Activated CD8-positive, alpha-beta T cell treated with anti-CD3 and anti-CD28 coated beads for 36 hours (primary cell): ENCODE data around the gene CYS1. TPM values are rescaled to one million over a fixed set of nuclear protein-coding genes. Genes with fewer than 3 reads are reported as not detected.
A peak's percentile ranks its signal among the peaks of the same experiment; 100 is the strongest.

Experiments
- ATAC-seq: fragments of 200-7000 bp; cut with Tn5 transposase; one replicate; pipeline ENCODE4 v1.10.0; 2021; ENCODE audit warnings: mild to moderate bottlenecking, moderate library complexity
- CTCF ChIA-PET: fragments of 350-600 bp; sonication (Branson Sonifier 250); formaldehyde crosslinking; loops from one replicate; lab custom pipeline; 2021; ENCODE audit warnings: antibody characterized with exemption; lab: Charles Lee
- POLR2A ChIA-PET: fragments of 350-600 bp; sonication (Branson Sonifier 250); formaldehyde crosslinking; loops from one replicate; lab custom pipeline; 2021; ENCODE audit warnings: antibody characterized with exemption; lab: Charles Lee
- DNase-seq: peaks from one replicate; pipeline ENCODE4 v3.0.0-alpha.2; 2020
- H3K27ac Mint-ChIP-seq: one replicate; pipeline ENCODE4 v1.8.0; 2021; ENCODE audit warnings: mild to moderate bottlenecking, mixed read lengths
- H3K27me3 Mint-ChIP-seq: one replicate; pipeline ENCODE4 v1.8.0; 2021; ENCODE audit warnings: mixed read lengths
- H3K36me3 Mint-ChIP-seq: one replicate; pipeline ENCODE4 v1.8.0; 2021; ENCODE audit warnings: low read depth, mixed read lengths
- H3K4me1 Mint-ChIP-seq: one replicate; pipeline ENCODE4 v1.8.0; 2021; ENCODE audit warnings: low read depth, mixed read lengths
- H3K4me3 Mint-ChIP-seq: one replicate; pipeline ENCODE4 v1.8.0; 2021; ENCODE audit warnings: mild to moderate bottlenecking, moderate library complexity, mixed read lengths
- H3K9me3 Mint-ChIP-seq: one replicate; pipeline ENCODE4 v1.8.0; 2021; ENCODE audit warnings: mixed read lengths
- CTCF ChIP-seq: fragments of 200-600 bp; IDR thresholded peaks from one replicate; pipeline ENCODE4 v1.8.0; 2022; ENCODE audit warnings: antibody characterized with exemption, mild to moderate bottlenecking
- intact Hi-C: fragments of 100-400 bp; cut with micrococcal nuclease; formaldehyde crosslinking; loops from one replicate; pipeline ENCODE4 v1.10.0; 2022
- total RNA-seq, 2 experiments: library from RNA; stranded (reverse); gene quantifications; one replicate each; pipeline ENCODE4 v1.2.3, GENCODE V29; 2021

The CYS1 gene
- total RNA-seq, 2 experiments from 2014 or later: 0.11 to 0.32 TPM

GRCh38 chr2:10125842-10126631 lies 45.8 kb upstream of the CYS1 start:
- no peak for ATAC-seq
- CTCF ChIA-PET: interaction anchor here (1.5 to 4.3 kb wide), 4 partner anchors 53 to 309 kb away, joined by 3 to 49 read pairs (median 35); no protein-coding TSS in a partner anchor
- intact Hi-C loops: loop anchor here (10.0 kb wide), 1 partner anchor 179 kb away; the partner anchor contains the start of gene HPCAL1
- H3K27ac Mint-ChIP-seq: no peak overlapping the region
- peak overlapping the region; percentile 94 for H3K4me3 Mint-ChIP-seq
- TF ChIP-seq CTCF: no peak
- peaks cover 2% of the 10 kb centered on the region for H3K27me3 Mint-ChIP-seq
- no peak for DNase-seq
- H3K36me3 Mint-ChIP-seq: peaks cover 90% of the 10 kb centered on the region
- peaks cover 49% of the 10 kb centered on the region for H3K4me1 Mint-ChIP-seq
- POLR2A ChIA-PET: interaction anchor here (1.2 to 8.0 kb wide), 9 partner anchors 8 to 320 kb away, joined by 3 to 67 read pairs (median 11); partner anchors contain the start of gene ODC1
- no peaks in the 10 kb centered on the region for H3K9me3 Mint-ChIP-seq

GRCh38 chr2:10124538-10125045 lies 44.4 kb upstream of the CYS1 start:
- peaks cover 83% of the 10 kb centered on the region for H3K36me3 Mint-ChIP-seq
- ATAC-seq: no peak
- ChIA-PET POLR2A (interaction anchor here (0.6 to 8.0 kb wide), 12 partner anchors 10 to 322 kb away, joined by 3 to 67 read pairs (median 8); partner anchors contain the start of gene ODC1), CTCF (interaction anchor here (0.7 to 4.3 kb wide), 13 partner anchors 10 to 324 kb away, joined by 3 to 49 read pairs (median 3); partner anchors contain the start of gene ODC1)
- H3K4me3 Mint-ChIP-seq: peak overlapping the region; percentile 94
- peak overlapping the region; percentile 55 for H3K27ac Mint-ChIP-seq
- H3K27me3 Mint-ChIP-seq: peaks cover 2% of the 10 kb centered on the region
- TF ChIP-seq CTCF: peak; percentile 80
- DNase-seq: peak; percentile 55
- peaks cover 41% of the 10 kb centered on the region for H3K4me1 Mint-ChIP-seq
- no peaks in the 10 kb centered on the region for H3K9me3 Mint-ChIP-seq
- intact Hi-C loops: loop anchor here (5.0 to 10.0 kb wide), 3 partner anchors 42 to 323 kb away; partner anchors contain the start of genes CYS1, HPCAL1 and ODC1

- H3K4me3 Mint-ChIP-seq: peak overlapping the region; percentile 94
- H3K36me3 Mint-ChIP-seq: peaks cover 70% of the 10 kb centered on the region
- CTCF ChIA-PET: interaction anchor here (0.8 to 4.3 kb wide), 3 partner anchors 54 to 311 kb away, joined by 3 to 49 read pairs (median 46); no protein-coding TSS in a partner anchor
- H3K4me1 Mint-ChIP-seq: peaks cover 36% of the 10 kb centered on the region
- no peak for TF ChIP-seq CTCF
- peak overlapping the region; percentile 91 for H3K27ac Mint-ChIP-seq
- POLR2A ChIA-PET: interaction anchor here (0.8 to 8.0 kb wide), 14 partner anchors 7 to 323 kb away, joined by 3 to 67 read pairs (median 4); partner anchors contain the start of genes ODC1 and TAF1B
- intact Hi-C loops: loop anchor here (5.0 to 10.0 kb wide), 3 partner anchors 41 to 324 kb away; partner anchors contain the start of genes CYS1, HPCAL1 and ODC1
- H3K27me3 Mint-ChIP-seq: peaks cover 2% of the 10 kb centered on the region
- H3K9me3 Mint-ChIP-seq: no peaks in the 10 kb centered on the region
- no peak for ATAC-seq
- DNase-seq: peak; percentile 30
Measured at GRCh38 chr2:10123281-10123680, 43.1 kb upstream of the CYS1 start.

- Mint-ChIP-seq H3K4me3 (peak within 1 kb of the TSS; percentile 94), H3K27me3 (peaks cover 2% of the 10 kb centered on the region), H3K36me3 (peaks cover 64% of the 10 kb centered on the region), H3K27ac (peak within 1 kb of the TSS; percentile 98), H3K9me3 (no peaks in the 10 kb centered on the region), H3K4me1 (peaks cover 37% of the 10 kb centered on the region)
- intact Hi-C loops: loop anchor here (5.0 to 10.0 kb wide), 3 partner anchors 40 to 325 kb away; partner anchors contain the start of genes CYS1, HPCAL1 and ODC1
- TF ChIP-seq CTCF: no peak
- peak; percentile 80 for ATAC-seq
- peak; percentile 98 for DNase-seq
- POLR2A ChIA-PET: interaction anchor here (1.0 to 8.0 kb wide), 13 partner anchors 8 to 324 kb away, joined by 3 to 67 read pairs (median 4); partner anchors contain the start of genes ODC1 and TAF1B
- CTCF ChIA-PET: interaction anchor here (0.8 to 4.3 kb wide), 2 partner anchors 54 to 312 kb away, joined by 3 to 46 read pairs; no protein-coding TSS in a partner anchor
Measured at GRCh38 chr2:10122500-10123280, 42.5 kb upstream of the CYS1 start, which contains the start of gene RRM2. Gene RRM2 (plus strand): TSS chr2:10122739. CDS start chr2:10122799, 60 bp downstream.
